HCT116 (cell line): ENCODE measurements around the gene MS4A12. TPM values are rescaled to one million over a fixed set of nuclear protein-coding genes. Genes with fewer than 3 reads are reported as not detected.

Source experiments
- ATAC-seq: fragments of 200-7000 bp; cut with Tn5 transposase; 2 replicates; pipeline ENCODE4 v1.9.1; 2020; ENCODE audit warnings: mild to moderate bottlenecking, moderate library complexity
- BruUV-seq: library from RNA; stranded (reverse); fragments of 400-500 nt; replicated peaks from 2 replicates; lab custom pipeline; 2021; lab: Mats Ljungman, UMichigan
- CTCF ChIA-PET: fragments of 300-600 bp; sonication (Branson Sonifier 250); formaldehyde crosslinking; loops from one replicate; lab custom pipeline; 2021; ENCODE audit warnings: antibody characterized with exemption; lab: Charles Lee
- POLR2A ChIA-PET: fragments of 300-600, 350-600 bp; sonication (Branson Sonifier 250); formaldehyde crosslinking; loops from one replicate; lab custom pipeline; 2021; ENCODE audit warnings: antibody characterized with exemption; lab: Charles Lee
- RAD21 ChIA-PET, 2 experiments: fragments of 300-600 bp; sonication (Branson Sonifier 250); formaldehyde crosslinking; loops; one replicate each; lab custom pipeline; 2023; ENCODE audit warnings: low total read pairs in 2 of 2; ENCODE audit not compliant: uncharacterized antibody in 2 of 2, unreplicated experiment in 2 of 2, low non-redundant PET in 1 of 2; lab: Charles Lee
- DNase-seq: peaks from one replicate; pipeline ENCODE4 v3.0.0-alpha.2; 2010; ENCODE audit warnings: low read depth, low spot score
- H2AFZ ChIP-seq: fragments of 200-600 bp; shearing (Covaris generic), sonication (generic); 2 replicates; pipeline ENCODE4 v1.6.1; 2017; ENCODE audit warnings: low read depth, mixed run types, mixed read lengths, antibody characterized with exemption, low read length; ENCODE audit not compliant: poor library complexity, severe bottlenecking
- H3K27ac ChIP-seq: 2 replicates; pipeline ENCODE4 v1.5.1; 2012; ENCODE audit warnings: low read depth, low read length
- H3K27me3 ChIP-seq: fragments of 200-600 bp; sonication (generic); 2 replicates; pipeline ENCODE4 v1.6.1; 2016; ENCODE audit warnings: mixed run types, low read length, mixed read lengths; ENCODE audit not compliant: insufficient read depth
- H3K36me3 ChIP-seq, 2 experiments: fragments of 200-500 bp in 1 of 2; fragments of 200-600 bp in 1 of 2; sonication (Bioruptor generic) in 1 of 2; sonication (generic) in 1 of 2; 2 replicates each; pipeline versions ENCODE4 v1.5.1 to v1.6.1; 2014 to 2016; ENCODE audit warnings: low read length in 2 of 2, inconsistent platforms in 1 of 2, mixed read lengths in 1 of 2, mixed run types in 1 of 2; ENCODE audit not compliant: insufficient read depth in 2 of 2, control insufficient read depth in 1 of 2
- H3K4me1 ChIP-seq, 2 experiments: fragments of 200-600 bp in 1 of 2; sonication (generic) in 1 of 2; 2 replicates each; pipeline versions ENCODE4 v1.5.1 to v1.6.1; 2012 to 2017; ENCODE audit warnings: low read length in 2 of 2, inconsistent platforms in 1 of 2, mild to moderate bottlenecking in 1 of 2, mixed read lengths in 1 of 2, mixed run types in 1 of 2, moderate library complexity in 1 of 2; ENCODE audit not compliant: insufficient read depth in 2 of 2, control insufficient read depth in 1 of 2
- H3K4me2 ChIP-seq: fragments of 200-600 bp; sonication (generic); 2 replicates; pipeline ENCODE4 v1.6.1; 2017; ENCODE audit warnings: mixed run types, low read length, mixed read lengths
- H3K4me3 ChIP-seq, 2 experiments: fragments of 200-600 bp in 1 of 2; sonication (generic) in 1 of 2; replicated peaks in 1 of 2; 2 replicates each; pipeline ENCODE4 v1.5.1; 2011 to 2016; ENCODE audit warnings: low read length in 2 of 2, control low read depth in 1 of 2, low read depth in 1 of 2, mild to moderate bottlenecking in 1 of 2, mixed read lengths in 1 of 2, mixed run types in 1 of 2
- H3K79me2 ChIP-seq: fragments of 200-600 bp; sonication (generic); 2 replicates; pipeline ENCODE4 v1.6.1; 2017; ENCODE audit warnings: mild to moderate bottlenecking, mixed run types, low read length, moderate library complexity, mixed read lengths; ENCODE audit not compliant: insufficient read depth
- H3K9ac ChIP-seq: fragments of 200-600 bp; sonication (generic); 2 replicates; pipeline ENCODE4 v1.6.1; 2016; ENCODE audit warnings: low read length, mixed read lengths
- H3K9me2 ChIP-seq: fragments of 200-600 bp; sonication (generic), shearing (Covaris generic); 2 replicates; pipeline ENCODE4 v1.6.1; 2017; ENCODE audit warnings: mixed run types, mild to moderate bottlenecking, moderate library complexity; ENCODE audit not compliant: insufficient read depth
- H3K9me3 ChIP-seq, 2 experiments: fragments of 200-500 bp in 1 of 2; fragments of 200-600 bp in 1 of 2; sonication (Bioruptor generic) in 1 of 2; sonication (generic) in 1 of 2; 2 replicates each; pipeline ENCODE4 v1.6.1; 2014 to 2017; ENCODE audit warnings: low read length in 2 of 2, mixed read lengths in 2 of 2, inconsistent platforms in 1 of 2, low read depth in 1 of 2, mild to moderate bottlenecking in 1 of 2, mixed run types in 1 of 2, moderate library complexity in 1 of 2; ENCODE audit not compliant: control insufficient read depth in 1 of 2, insufficient read depth in 1 of 2
- H4K20me1 ChIP-seq: fragments of 200-600 bp; sonication (generic), shearing (Covaris generic); 2 replicates; pipeline ENCODE4 v1.6.1; 2017; ENCODE audit warnings: mixed run types, mild to moderate bottlenecking, moderate library complexity; ENCODE audit not compliant: insufficient read depth
- ATF3 ChIP-seq: IDR thresholded peaks from 2 replicates; pipeline ENCODE4 v1.6.1; 2012
- CBX3 ChIP-seq: IDR thresholded peaks from 2 replicates; pipeline ENCODE4 v1.6.1; 2012; ENCODE audit warnings: low read depth
- EGR1 ChIP-seq: IDR thresholded peaks from 2 replicates; pipeline ENCODE4 v1.6.1; 2012; ENCODE audit warnings: low read depth
- ELF1 ChIP-seq: IDR thresholded peaks from 2 replicates; pipeline ENCODE4 v1.6.1; 2012; ENCODE audit warnings: low read depth, borderline replicate concordance
- JUND ChIP-seq: IDR thresholded peaks from 2 replicates; pipeline ENCODE4 v1.6.1; 2012
- MAX ChIP-seq: IDR thresholded peaks from 2 replicates; pipeline ENCODE4 v1.6.1; 2012
- POLR2A ChIP-seq: IDR thresholded peaks from 2 replicates; pipeline ENCODE4 v1.7.0; 2011; ENCODE audit warnings: borderline replicate concordance; ENCODE audit not compliant: insufficient read depth, insufficient read length; ENCODE audit errors: extremely low read depth
- RAD21 ChIP-seq: IDR thresholded peaks from 2 replicates; pipeline ENCODE4 v1.6.1; 2012; ENCODE audit warnings: low read depth, mild to moderate bottlenecking
- SIN3A ChIP-seq: IDR thresholded peaks from 2 replicates; pipeline ENCODE4 v1.6.1; 2012; ENCODE audit warnings: low read depth
- SP1 ChIP-seq: IDR thresholded peaks from 2 replicates; pipeline ENCODE4 v1.6.1; 2012; ENCODE audit warnings: low read depth
- SRF ChIP-seq: IDR thresholded peaks from 2 replicates; pipeline ENCODE4 v1.6.1; 2012; ENCODE audit warnings: low read depth
- YY1 ChIP-seq: IDR thresholded peaks from 2 replicates; pipeline ENCODE4 v1.6.1; 2011; ENCODE audit warnings: low read length, low read depth, moderate library complexity, mild to moderate bottlenecking; ENCODE audit not compliant: insufficient replicate concordance; ENCODE audit errors: extremely low read depth
- ZBTB33 ChIP-seq: IDR thresholded peaks from 2 replicates; pipeline ENCODE4 v1.6.1; 2011; ENCODE audit warnings: mild to moderate bottlenecking, low read length, moderate library complexity; ENCODE audit not compliant: insufficient replicate concordance; ENCODE audit errors: extremely low read depth
- ZFX ChIP-seq: fragments of 450-650 bp; IDR thresholded peaks from 2 replicates; pipeline ENCODE4 v1.6.1; 2017
- ZNF274 ChIP-seq: fragments of 200-500 bp; sonication (Bioruptor generic); IDR thresholded peaks from 2 replicates; pipeline ENCODE4 v1.6.1; 2014; ENCODE audit warnings: mild to moderate bottlenecking, low read depth, low read length, inconsistent platforms
- intact Hi-C: fragments of 100-400 bp; cut with micrococcal nuclease; formaldehyde crosslinking; loops from 2 replicates; pipeline ENCODE4 v1.10.0; 2022
- total RNA-seq: library from RNA; stranded (reverse); gene quantifications from one replicate; pipeline ENCODE4 v1.2.1, GENCODE V29; 2021; ENCODE audit not compliant: unreplicated experiment

Gene MS4A12
- total RNA-seq, 1 experiment from 2014 or later = not detected

GRCh38 chr11:60528465-60528864 lies 35.9 kb downstream of the MS4A12 start:
- Histone ChIP-seq H3K36me3 (no peaks in the 10 kb centered on the region), H3K4me1 (no peaks in the 10 kb centered on the region), H3K9ac (no peak overlapping the region), H3K4me3 (no peak overlapping the region), H3K27ac (no peak overlapping the region), H4K20me1 (no peaks in the 10 kb centered on the region), H2AFZ (no peak overlapping the region), H3K9me2 (no peaks in the 10 kb centered on the region), H3K9me3 (no peaks in the 10 kb centered on the region), H3K4me2 (no peak overlapping the region), H3K79me2 (no peaks in the 10 kb centered on the region), H3K27me3 (no peaks in the 10 kb centered on the region)
- no peak for ATAC-seq
- ChIA-PET RAD21 (no interaction called here), POLR2A (no interaction called here), CTCF (interaction anchor here (1.0 kb wide), 1 partner anchor 61 kb away, joined by 3 read pairs; no protein-coding TSS in a partner anchor)
- intact Hi-C loops = no loop called here
- no TSS peak for BruUV-seq
- TF ChIP-seq SIN3A (no peak), ZFX (no peak), ZBTB33 (no peak)
- no peak for DNase-seq

GRCh38 chr11:60528934-60529333 lies 36.4 kb downstream of the MS4A12 start:
- ATAC-seq (no peak), DNase-seq (no peak)
- intact Hi-C loops = no loop called here
- ChIA-PET CTCF (interaction anchor here (1.0 kb wide), 1 partner anchor 61 kb away, joined by 3 read pairs; no protein-coding TSS in a partner anchor), POLR2A (no interaction called here), RAD21 (no interaction called here)
- Histone ChIP-seq H3K27ac (no peak overlapping the region), H3K36me3 (no peaks in the 10 kb centered on the region), H3K27me3 (no peaks in the 10 kb centered on the region), H4K20me1 (no peaks in the 10 kb centered on the region), H3K4me2 (no peak overlapping the region), H3K9me2 (no peaks in the 10 kb centered on the region), H3K79me2 (no peaks in the 10 kb centered on the region), H2AFZ (no peak overlapping the region), H3K9ac (no peak overlapping the region), H3K4me3 (no peak overlapping the region), H3K9me3 (no peaks in the 10 kb centered on the region), H3K4me1 (no peaks in the 10 kb centered on the region)
- BruUV-seq = no TSS peak
- TF ChIP-seq RAD21 = no peak
- TF ChIP-seq MAX = no peak
- no peak for TF ChIP-seq ATF3
- TF ChIP-seq ZNF274 = no peak
- TF ChIP-seq EGR1 = no peak
- TF ChIP-seq ELF1 = no peak
- TF ChIP-seq SP1 = no peak
- no peak for TF ChIP-seq CBX3
- TF ChIP-seq SRF = no peak
- TF ChIP-seq SIN3A = no peak
- TF ChIP-seq YY1 = no peak
- TF ChIP-seq JUND = no peak
- TF ChIP-seq POLR2A = no peak
- TF ChIP-seq ZFX = no peak
- TF ChIP-seq ZBTB33 = no peak
